ENCODE measurements around the gene GTF3C1.

DNA sequence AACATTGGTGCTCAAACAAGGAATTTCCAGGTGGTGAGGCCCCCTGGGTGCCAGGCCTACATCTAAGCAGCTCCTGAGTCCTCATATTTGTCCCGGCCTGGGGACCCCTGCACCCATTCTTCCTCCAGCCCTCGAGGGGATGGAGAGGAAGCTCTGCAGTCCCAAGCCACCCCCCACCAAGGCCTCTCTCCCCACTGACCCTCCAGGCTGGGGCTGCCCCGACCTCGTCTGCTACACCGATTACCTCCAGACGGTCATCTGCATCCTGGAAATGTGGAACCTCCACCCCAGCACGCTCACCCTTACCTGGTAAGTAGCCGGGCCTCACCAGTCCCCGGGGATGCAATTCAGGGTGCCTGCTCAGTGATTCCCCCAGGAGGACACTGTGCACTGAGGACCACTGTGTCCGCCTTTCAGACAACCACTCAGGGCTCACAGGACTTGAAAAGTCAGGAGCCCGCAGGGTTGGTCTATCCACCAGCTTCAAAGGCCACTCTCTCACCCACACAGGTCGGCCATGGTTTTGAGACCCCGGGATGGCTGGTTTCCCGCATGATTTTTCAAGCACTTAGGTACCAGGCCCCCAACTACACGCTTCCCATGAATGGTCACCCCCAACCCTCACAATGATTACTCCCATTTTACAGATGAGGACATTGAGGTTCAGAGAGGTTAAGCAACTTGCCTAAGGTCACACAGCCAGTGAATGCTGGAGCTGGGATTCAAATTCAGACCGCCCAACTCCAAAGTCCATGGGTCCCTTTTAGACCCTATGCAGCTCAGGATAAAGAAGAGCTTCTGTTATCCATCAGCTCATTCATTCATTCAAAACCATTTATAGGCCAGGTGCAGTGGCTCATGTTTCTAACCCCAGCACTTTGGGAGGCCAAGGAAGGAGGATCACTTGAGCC lies 115.3 kb downstream of the GTF3C1 start:
- TF ChIP-seq POLR2A (IDR thresholded peaks at IDR 0.05) = no peak
- TF ChIP-seq, protein P1, sequence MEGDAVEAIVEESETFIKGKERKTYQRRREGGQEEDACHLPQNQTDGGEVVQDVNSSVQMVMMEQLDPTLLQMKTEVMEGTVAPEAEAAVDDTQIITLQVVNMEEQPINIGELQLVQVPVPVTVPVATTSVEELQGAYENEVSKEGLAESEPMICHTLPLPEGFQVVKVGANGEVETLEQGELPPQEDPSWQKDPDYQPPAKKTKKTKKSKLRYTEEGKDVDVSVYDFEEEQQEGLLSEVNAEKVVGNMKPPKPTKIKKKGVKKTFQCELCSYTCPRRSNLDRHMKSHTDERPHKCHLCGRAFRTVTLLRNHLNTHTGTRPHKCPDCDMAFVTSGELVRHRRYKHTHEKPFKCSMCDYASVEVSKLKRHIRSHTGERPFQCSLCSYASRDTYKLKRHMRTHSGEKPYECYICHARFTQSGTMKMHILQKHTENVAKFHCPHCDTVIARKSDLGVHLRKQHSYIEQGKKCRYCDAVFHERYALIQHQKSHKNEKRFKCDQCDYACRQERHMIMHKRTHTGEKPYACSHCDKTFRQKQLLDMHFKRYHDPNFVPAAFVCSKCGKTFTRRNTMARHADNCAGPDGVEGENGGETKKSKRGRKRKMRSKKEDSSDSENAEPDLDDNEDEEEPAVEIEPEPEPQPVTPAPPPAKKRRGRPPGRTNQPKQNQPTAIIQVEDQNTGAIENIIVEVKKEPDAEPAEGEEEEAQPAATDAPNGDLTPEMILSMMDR (IDR thresholded peaks at IDR 0.05) = no peak

Measured in adrenal gland (tissue), 5 donors.